GM11168 (cell line): ENCODE data around the gene APOC1.
"Not testable (repeated sequence)": the region's sequence is repeated elsewhere in the genome, so short reads cannot be mapped to it uniquely, and the experiment has no call there.

ENCODE experiments used
- in situ Hi-C: fragments of 300-500 bp; cut with MboI; formaldehyde crosslinking; loops from one replicate; pipeline ENCODE4 v1.12.0; 2022; ENCODE audit warnings: low sequenced_read_pairs; ENCODE audit not compliant: unreplicated experiment

The APOC1 gene

DNA sequence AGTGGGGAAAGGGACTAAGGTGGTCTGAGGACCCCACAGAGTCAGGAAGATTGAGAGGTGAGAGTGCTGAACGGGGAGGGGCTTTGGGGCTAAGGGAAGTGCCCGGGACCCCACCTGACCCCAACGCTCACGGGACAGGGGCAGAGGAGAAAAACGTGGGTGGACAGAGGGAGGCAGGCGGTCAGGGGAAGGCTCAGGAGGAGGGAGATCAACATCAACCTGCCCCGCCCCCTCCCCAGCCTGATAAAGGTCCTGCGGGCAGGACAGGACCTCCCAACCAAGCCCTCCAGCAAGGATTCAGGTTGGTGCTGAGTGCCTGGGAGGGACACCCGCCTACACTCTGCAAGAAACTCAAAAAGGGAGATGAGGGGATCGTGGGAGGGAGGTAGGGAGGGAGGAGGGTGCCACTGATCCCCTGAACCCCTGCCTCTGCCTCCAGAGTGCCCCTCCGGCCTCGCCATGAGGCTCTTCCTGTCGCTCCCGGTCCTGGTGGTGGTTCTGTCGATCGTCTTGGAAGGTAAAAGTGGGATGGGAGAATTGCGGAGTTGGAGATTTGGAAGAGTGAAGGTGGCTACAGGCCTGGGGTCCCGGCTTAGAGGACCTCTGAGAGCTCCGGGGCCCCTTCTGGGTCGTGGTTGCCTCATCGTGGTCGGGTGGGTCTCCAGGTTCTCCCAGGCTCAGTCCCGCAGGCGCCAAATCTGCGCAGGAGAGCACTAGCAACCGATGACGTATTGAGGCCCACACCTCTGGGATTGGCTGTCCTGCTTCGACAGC lies at the start of gene APOC1:
Gene APOC1 (plus strand): TSS at position 176 of the 774 bp plus-strand sequence. CDS start 284 bp downstream, at position 460.
- in situ Hi-C loops: loop anchor here (5.0 kb wide), 1 partner anchor 33 kb away; the partner anchor contains the start of gene APOC2

DNA sequence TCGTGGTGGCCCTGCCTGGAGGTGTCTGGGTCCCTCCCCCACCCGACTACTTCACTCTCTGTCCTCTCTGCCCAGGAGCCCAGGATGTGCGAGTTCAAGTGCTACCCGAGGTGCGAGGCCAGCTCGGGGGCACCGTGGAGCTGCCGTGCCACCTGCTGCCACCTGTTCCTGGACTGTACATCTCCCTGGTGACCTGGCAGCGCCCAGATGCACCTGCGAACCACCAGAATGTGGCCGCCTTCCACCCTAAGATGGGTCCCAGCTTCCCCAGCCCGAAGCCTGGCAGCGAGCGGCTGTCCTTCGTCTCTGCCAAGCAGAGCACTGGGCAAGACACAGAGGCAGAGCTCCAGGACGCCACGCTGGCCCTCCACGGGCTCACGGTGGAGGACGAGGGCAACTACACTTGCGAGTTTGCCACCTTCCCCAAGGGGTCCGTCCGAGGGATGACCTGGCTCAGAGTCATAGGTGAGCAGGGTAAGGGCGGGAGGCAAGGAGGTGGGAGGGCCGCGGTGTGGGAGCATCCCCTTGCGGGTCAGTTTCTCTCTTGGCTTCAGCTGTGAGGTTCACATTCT lies 49.1 kb upstream of the APOC1 start:
- in situ Hi-C loops: no loop called here

DNA sequence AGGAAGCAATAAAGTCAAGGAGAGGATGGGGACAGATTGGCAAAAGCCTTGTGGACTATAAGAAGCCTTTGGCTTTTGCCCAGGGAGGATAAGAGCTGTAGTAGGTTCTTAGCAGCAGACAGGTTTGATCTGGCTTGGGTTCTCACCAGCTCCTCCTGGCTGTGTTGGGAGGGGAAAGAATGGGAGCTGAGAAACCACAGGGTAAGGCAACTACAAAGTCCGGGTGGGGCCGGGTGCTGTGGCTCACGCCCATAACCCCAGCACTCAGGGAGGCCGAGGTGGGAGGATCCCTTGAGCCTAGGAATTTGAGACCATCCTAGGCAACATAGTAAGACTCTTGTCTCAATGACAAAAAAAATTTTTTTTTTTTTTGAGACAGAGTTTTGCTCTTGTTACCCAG lies 47.7 kb upstream of the APOC1 start:
- in situ Hi-C loops: no loop called here

DNA sequence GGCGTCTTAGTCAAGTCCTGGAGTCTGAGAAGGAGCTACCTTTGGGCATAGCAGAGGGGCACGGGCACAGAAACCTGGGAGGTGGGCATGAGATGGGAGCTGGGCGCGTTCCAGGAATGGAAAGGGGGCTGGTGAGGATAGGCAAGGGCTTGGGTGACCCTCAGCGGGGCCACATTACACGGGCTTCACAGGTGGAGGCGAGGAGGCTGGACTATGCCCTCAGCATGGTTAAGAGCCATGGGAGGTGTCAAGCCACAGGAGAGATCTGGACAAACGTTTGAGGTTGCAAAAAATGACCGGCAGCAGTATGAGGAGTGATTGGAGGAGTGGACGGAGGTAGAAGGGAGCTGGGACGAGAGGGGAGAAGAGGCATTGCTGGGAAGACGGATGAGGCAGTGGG lies 46.8 kb upstream of the APOC1 start:
- in situ Hi-C loops: no loop called here

DNA sequence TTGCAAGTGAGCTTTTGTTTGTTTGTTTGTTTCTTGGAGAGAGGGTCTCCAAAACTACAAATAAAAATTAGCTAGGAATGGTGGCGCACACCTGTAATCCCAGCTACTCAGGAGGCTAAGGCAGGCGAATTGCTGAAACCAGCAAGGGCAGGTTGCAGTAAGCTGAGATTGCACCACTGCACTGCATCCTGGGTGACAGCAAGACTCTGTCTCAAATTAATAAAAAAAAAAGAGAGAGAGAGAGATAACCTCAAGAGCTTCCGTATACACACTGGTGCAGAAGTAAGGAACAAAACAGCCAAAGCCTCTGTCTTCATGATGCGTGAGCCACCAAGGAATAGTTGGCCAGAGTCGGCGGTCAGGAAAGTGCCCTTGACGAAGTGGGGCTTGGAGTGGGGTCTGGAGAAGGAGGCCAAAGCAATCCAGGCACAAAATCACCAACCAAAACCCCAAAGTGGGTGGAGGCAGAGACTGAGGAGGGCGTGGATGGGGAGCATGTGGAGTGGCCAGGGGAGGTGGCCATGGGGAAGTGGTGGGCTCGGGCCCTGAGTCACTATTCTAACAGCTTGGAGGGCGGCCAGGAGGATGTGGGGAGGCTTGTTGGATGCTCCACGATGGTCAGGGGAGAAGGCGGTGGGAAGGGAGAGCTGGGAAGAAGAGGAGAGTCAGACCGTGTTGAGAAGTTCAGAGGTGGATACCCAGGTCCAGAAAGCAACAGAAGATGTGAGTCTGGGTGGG lies 44.5 kb upstream of the APOC1 start:
- in situ Hi-C loops: no loop called here

DNA sequence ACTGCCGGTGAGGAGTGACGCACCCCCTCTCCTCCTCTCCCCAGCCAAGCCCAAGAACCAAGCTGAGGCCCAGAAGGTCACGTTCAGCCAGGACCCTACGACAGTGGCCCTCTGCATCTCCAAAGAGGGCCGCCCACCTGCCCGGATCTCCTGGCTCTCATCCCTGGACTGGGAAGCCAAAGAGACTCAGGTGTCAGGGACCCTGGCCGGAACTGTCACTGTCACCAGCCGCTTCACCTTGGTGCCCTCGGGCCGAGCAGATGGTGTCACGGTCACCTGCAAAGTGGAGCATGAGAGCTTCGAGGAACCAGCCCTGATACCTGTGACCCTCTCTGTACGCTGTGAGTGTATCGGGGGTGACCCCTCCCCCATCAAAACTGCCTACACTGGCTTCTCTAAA lies 42.6 kb upstream of the APOC1 start:
- in situ Hi-C loops: no loop called here

DNA sequence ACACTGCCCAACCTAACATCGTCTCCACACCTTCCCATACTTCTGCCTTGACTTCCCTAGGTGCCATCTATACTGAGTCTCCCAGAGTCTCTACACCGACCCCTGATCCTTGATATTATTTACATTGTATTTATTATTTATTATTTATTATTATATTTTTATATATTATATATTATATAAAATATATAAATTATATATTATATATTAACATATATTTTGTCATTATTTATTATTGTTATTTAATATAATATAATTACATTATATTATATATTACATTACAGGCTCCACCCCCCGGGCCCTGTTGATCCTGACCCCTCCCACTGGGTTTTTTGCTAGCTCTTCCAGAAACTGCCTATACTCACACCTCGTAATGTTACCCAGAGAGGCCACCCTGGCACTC lies 41.7 kb upstream of the APOC1 start:
- in situ Hi-C loops: no loop called here

DNA sequence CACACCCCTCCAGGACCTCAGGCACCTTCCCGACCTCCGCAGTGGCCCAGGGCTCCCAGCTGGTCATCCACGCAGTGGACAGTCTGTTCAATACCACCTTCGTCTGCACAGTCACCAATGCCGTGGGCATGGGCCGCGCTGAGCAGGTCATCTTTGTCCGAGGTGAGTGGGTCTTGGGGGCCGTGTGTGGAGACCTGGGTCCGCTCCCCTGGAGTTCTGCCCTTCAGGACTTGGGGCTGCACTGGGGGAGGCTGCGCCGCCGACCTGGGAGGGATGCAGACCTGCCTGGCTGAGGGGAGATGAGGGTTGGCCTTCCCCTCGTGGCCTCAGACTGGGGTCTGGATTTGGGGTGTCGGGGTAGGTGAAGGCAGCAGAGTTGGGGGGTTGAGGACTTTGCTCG lies 40.1 kb upstream of the APOC1 start:
- in situ Hi-C loops: no loop called here

DNA sequence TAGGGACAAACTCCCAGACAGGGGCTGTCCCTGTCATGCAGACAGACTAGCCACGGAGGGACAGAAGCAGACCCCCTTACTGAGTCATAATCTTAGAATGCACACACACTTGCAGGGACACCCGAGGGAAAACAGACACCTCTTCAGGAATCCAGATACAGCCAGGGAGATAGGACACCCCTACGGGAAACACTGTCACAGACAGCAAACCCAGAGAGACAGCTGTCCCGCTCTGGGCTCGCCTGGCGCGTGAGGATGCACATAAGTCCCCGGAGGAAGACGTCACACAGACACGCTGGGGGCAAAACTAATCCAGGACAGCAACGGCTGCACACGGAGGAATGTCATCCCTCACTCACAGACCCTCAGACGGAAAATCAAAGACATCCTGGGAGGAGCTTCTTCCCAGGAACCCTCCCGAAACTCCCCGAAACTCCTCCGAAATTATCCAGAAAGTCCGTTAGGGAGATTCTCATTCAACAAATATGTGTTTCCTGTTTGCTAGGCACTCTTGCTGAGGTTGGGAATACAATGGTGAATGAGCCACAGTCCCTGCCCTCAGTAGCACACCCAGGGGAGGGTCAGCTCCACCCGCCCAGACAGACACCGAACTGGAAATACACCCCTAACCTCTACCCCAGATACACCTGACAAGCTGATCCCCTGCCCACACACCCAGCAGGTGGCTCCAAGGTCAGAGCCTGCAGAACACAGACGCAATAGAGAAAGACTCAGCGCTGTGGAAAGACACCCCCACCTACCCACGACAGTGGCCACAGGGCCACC lies 38.5 kb upstream of the APOC1 start:
- in situ Hi-C loops: no loop called here

DNA sequence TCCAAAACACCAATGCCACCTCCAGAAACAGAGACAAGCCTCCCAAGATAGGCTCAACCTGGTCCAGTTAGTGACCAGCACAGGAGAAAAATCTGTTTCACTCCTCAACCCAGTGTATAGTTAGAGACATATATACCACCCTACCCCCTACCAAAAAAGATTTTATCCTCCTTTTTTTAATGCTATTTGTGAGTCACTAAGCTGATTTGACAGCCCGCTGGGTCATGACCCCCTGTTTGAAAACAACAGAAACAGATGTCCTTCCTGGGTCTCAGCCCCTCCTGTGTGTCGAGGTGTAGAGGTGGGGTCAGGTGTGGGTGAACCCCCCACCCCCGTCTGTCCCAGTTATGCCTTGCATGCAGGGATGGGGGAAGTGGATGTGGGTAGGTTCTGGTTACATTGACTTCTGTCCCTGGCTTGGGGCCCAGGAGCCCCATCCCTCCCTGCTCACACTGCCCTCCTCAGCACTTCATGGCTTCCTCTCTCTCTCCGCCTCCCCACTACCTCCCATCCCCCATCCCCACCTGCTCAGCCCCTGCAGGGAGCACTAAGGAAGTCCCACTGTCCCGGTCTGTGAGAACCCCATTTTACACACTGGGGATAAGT lies 37.4 kb upstream of the APOC1 start:
- in situ Hi-C loops: no loop called here

DNA sequence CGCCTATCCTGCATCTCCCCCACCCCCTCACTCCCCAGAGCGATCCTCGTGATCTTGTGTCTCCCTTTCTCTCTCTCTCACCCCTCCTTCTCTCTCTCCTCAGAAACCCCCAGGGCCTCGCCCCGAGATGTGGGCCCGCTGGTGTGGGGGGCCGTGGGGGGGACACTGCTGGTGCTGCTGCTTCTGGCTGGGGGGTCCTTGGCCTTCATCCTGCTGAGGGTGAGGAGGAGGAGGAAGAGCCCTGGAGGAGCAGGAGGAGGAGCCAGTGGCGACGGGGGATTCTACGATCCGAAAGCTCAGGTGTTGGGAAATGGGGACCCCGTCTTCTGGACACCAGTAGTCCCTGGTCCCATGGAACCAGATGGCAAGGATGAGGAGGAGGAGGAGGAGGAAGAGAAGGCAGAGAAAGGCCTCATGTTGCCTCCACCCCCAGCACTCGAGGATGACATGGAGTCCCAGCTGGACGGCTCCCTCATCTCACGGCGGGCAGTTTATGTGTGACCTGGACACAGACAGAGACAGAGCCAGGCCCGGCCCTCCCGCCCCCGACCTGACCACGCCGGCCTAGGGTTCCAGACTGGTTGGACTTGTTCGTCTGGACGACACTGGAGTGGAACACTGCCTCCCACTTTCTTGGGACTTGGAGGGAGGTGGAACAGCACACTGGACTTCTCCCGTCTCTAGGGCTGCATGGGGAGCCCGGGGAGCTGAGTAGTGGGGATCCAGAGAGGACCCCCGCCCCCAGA lies 36.1 kb upstream of the APOC1 start:
- in situ Hi-C loops: no loop called here

DNA sequence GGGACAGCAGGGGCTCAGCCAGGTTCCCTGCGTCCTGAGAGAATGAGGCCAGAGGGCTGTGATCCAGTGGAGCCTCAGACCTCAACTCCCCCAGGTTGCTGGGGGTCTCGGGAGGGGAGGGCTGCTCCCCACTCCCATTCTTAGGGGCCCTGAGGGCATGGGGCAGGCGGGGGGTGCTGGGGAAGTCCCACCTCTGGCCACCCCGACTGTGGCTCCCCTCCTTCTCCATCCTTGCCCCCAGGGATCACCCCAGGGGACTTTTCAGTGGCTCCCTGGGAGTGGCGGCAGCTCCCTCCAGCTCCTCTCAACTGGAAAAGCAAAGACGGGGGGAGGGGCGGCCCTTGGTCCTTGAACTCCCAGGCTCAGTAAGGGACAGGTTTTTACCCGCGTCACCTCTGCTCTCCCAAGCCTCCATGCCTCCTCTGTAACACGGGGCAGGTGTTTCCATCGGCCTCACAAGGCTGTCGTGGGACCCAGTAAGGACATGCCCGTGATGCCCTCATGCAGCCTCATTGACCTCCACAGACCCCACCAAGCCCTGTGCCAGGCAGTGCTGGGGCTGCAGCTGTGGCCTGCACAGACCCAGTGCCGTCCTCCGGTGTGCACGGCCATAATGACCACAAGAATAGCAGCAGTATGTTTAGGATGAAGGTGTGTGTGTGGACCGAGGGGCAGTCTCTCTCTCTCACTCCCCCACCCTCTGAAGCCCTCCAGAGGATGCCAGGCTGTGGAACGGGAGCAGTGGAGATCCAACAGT lies 34.9 kb upstream of the APOC1 start:
- in situ Hi-C loops: no loop called here

DNA sequence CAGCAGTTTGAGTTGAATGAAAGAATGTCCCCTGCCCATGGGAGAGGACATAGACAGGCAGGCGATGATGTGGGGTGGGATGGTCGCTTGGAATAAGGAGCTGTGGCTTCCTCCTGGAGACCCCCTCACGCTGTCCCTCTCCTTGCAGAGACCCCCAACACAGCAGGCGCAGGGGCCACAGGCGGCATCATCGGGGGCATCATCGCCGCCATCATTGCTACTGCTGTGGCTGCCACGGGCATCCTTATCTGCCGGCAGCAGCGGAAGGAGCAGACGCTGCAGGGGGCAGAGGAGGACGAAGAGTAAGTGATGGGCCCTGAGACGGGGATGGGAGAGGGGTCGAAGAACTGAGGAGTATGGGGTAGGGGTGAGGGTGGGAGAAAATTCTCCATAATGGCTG lies 32.3 kb upstream of the APOC1 start:
- in situ Hi-C loops: no loop called here

DNA sequence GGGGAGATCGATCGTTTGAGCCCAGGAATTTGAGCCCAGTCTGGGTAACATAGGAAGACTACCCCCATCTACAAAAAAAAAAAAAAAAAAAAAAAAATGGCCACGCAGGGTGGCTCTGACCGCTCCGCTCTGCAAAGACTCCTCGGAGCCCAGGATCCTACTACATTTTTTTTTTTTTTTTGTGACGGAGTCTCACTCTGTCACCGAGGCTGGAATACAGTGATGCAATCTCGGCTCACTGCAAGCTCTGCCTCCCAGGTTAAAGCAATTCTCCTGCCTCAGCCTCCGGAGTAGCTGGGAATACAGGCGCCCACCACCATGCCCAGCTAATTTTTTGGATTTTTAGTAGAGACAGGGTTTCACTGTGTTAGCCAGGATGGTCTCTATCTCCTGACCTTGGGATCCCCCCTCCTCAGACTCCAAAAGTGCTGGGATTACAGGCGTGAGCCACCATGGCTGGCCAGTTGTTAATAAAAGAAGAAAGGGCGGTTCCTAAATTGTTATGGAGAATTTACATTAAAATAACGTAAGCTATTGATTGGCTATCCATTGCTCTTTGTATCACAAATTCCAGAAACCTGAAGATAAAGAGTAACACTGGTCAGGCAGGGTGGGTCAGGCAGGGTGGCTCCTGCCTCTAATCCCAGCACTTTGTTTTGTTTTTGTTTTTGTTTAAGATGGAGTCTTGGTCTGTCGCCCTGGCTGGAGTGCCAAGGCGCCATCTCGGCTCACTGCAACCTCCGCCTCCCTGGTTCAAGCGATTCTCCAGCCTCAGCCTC lies 31.6 kb upstream of the APOC1 start:
- in situ Hi-C loops: not testable (repeated sequence)

DNA sequence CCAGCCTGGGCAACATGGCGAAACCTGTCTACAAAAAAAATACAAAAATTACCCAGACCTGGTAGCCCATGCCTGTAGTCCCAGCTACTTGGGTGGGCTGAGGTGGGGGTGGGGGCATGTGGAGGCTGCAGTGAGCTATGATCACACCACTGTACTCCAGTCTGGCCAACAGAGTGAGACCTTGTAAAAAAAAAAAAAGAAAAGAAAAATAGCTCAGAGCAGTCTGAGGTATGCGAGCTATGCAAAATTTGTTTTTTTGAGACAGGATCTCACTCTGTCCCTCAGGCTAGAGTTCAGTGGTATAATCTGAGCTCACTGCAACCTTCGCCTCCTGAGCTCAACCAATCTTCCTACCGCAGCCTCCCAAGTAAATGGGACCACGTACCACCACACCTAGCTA lies 30.5 kb upstream of the APOC1 start:
- in situ Hi-C loops: no loop called here

DNA sequence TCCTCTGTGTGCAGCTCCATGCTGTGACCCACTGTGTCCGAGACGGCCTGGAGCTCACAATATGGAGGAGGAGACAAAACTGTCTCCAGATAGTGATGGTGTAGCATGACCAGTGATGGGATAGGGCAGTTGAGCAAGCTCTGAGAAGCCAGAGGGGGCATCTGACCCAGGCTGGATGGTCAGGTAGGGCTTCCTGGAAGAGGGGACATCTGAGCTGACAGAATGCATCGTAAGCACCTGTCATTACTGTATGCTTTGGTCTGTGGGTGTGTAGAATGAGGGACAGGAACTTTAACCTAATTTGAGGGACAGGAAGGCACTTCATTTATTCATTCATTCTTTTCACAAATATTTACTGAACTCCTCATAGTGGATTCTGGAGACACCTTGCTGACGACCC lies 29.8 kb upstream of the APOC1 start:
- in situ Hi-C loops: no loop called here

DNA sequence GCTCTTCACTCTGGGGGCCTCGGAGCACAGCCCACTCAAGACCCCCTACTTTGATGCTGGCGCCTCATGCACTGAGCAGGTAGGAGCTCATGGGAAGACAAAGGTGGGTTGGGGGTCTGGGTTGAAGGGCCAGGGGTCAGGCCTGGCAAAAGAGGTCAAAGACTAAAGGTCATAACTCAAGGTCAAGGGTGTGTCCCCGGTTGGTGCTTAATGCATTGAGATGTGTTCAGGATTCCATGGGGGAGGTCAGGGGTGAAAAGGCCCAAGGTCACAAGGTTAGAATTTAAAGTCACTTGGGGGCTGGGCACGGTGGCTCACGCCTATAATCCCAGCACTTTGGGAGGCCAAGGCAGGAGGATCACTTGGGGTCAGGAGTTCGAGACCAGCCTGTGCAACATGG lies 28.3 kb upstream of the APOC1 start:
- in situ Hi-C loops: no loop called here

DNA sequence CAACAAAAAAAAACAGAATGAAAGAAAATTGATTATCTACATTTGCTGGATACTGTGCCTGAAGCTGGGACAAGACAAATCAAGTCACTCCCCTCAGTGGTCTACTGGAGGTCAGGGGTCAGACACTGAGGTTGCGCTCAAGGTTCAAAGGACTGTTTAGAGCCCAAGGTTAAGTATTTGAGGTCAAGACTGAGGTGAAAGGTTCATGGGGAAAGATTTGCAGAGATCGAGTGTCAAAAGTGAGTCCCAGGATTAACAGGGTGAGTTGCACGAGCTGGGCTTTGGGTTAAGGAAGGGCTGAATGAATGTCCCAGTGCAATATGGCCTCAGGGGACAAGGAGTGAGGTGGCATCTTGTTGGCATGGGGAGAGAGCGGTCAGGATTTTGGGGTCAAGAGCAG lies 26.8 kb upstream of the APOC1 start:
- in situ Hi-C loops: no loop called here
